H1 (cell line): Measurements from ENCODE around the gene PRRG1. TPM values are rescaled to one million over a fixed set of nuclear protein-coding genes. Genes with fewer than 3 reads are reported as not detected.

Source experiments
- CBX5 ChIP-seq: fragments of 300-800, 300-1000 bp; sonication (generic); IDR thresholded peaks from 2 replicates; pipeline ENCODE4 v1.7.1; 2016; ENCODE audit warnings: antibody characterized with exemption, low read length, low read depth
- CHD7 ChIP-seq: fragments of 300-600 bp; sonication (generic); IDR thresholded peaks from 2 replicates; pipeline ENCODE4 v1.7.1; 2012; ENCODE audit warnings: low read length, moderate library complexity, mild to moderate bottlenecking, inconsistent platforms; ENCODE audit not compliant: insufficient replicate concordance
- EP300 ChIP-seq, 2 experiments: IDR thresholded peaks; 1 replicate in 1 of 2; 2 replicates in 1 of 2; pipeline ENCODE4 v1.6.1; 2011 to 2012; ENCODE audit warnings: low read depth in 2 of 2, low read length in 2 of 2, mild to moderate bottlenecking in 2 of 2, borderline replicate concordance in 1 of 2, inconsistent platforms in 1 of 2, moderate library complexity in 1 of 2
- JUND ChIP-seq: IDR thresholded peaks from 2 replicates; pipeline ENCODE4 v1.6.1; 2011; ENCODE audit warnings: mild to moderate bottlenecking, improper control_type of control experiment, low read length
- RAD21 ChIP-seq, 2 experiments: IDR thresholded peaks in 1 of 2; conservative IDR thresholded peaks in 1 of 2; 2 replicates each; pipeline ENCODE4 v1.6.1; 2011; ENCODE audit warnings: low read depth in 2 of 2, low read length in 2 of 2, improper control_type of control experiment in 1 of 2, inconsistent platforms in 1 of 2, mild to moderate bottlenecking in 1 of 2, moderate library complexity in 1 of 2
- polyA plus RNA-seq, 7 experiments: library from polyadenylated mRNA; depleted of rRNA in 3 of 7; stranded (reverse) in 5 of 7; unstranded in 2 of 7; fragments of >200 nt in 5 of 7; fragments of 200-250 nt in 2 of 7; gene quantifications; 1 replicate in 5 of 7; 2 replicates in 1 of 7; 4 replicates in 1 of 7; pipeline versions ENCODE4 v1.2.1 to v1.2.3, GENCODE V29; 2011 to 2013; ENCODE audit warnings: missing spikeins in 2 of 7, mixed read lengths in 2 of 7
- total RNA-seq: library from RNA; stranded (reverse); fragmentation: NEBNext Ultra II Directional; extraction: Animal tissue kit (Norgen Biotek cat#: 25700); gene quantifications from 2 replicates; pipeline ENCODE4 v1.2.1, GENCODE V29; 2021

Gene PRRG1
- total and polyA plus RNA-seq, 2 of the 8 experiments (the other 6 are each of a cell fraction or from before 2014, with no cell fraction given): 10.2 to 10.5 TPM

GRCh38 chrX:37445182-37445581, 96.0 kb downstream of the PRRG1 start (continued):
- TF ChIP-seq CHD7: no peak
- TF ChIP-seq EP300 (IDR thresholded peaks at IDR 0.05; ENCODE audit: borderline replicate concordance in 1 of 2, low read depth in 2 of 2, low read length in 2 of 2): no peak
- no peak for TF ChIP-seq JUND
- no peak for TF ChIP-seq RAD21 (IDR thresholded peaks at IDR 0.05 in 1 of 2, conservative IDR thresholded peaks at IDR 0.05 in 1 of 2; ENCODE audit: low read depth in 2 of 2, low read length in 2 of 2)
- TF ChIP-seq CBX5: no peak
